Liver (tissue), 9 donors: ENCODE measurements around the gene TMCO5A. TPM values are rescaled to one million over a fixed set of nuclear protein-coding genes. Genes with fewer than 3 reads are reported as not detected.

Source experiments
- DNase-seq: peaks from one replicate; pipeline ENCODE4 v3.0.0-alpha.2; 2017; ENCODE audit warnings: low spot score
- H3K27ac ChIP-seq, 2 donors: one replicate each; pipeline ENCODE4 v1.7.0; 2013; ENCODE audit warnings: inconsistent platforms in 2 of 2, low read length in 2 of 2, control low read depth in 1 of 2, low read depth in 1 of 2, mild to moderate bottlenecking in 1 of 2
- H3K27me3 ChIP-seq, 4 donors: one replicate each; pipeline versions ENCODE4 v1.6.1 to v1.7.0; 2013; ENCODE audit warnings: low read length in 3 of 4, inconsistent platforms in 1 of 4, mild to moderate bottlenecking in 1 of 4, moderate library complexity in 1 of 4; ENCODE audit not compliant: control insufficient read depth in 4 of 4, insufficient read depth in 4 of 4
- H3K36me3 ChIP-seq, 4 donors: one replicate each; pipeline versions ENCODE4 v1.6.1 to v1.7.0; 2013; ENCODE audit warnings: low read length in 3 of 4, mild to moderate bottlenecking in 3 of 4, low read depth in 1 of 4, moderate library complexity in 1 of 4; ENCODE audit not compliant: control insufficient read depth in 4 of 4, insufficient read depth in 3 of 4
- H3K4me1 ChIP-seq, 4 donors: one replicate each; pipeline versions ENCODE4 v1.6.1 to v1.7.0; 2013; ENCODE audit warnings: low read length in 3 of 4, mild to moderate bottlenecking in 3 of 4, moderate library complexity in 1 of 4; ENCODE audit not compliant: control insufficient read depth in 4 of 4, insufficient read depth in 4 of 4
- H3K4me3 ChIP-seq, 3 donors: one replicate each; pipeline versions ENCODE4 v1.6.1 to v1.7.0; 2013; ENCODE audit warnings: low read length in 3 of 3, control low read depth in 1 of 3, low read depth in 1 of 3, mild to moderate bottlenecking in 1 of 3
- H3K9ac ChIP-seq, 2 donors: one replicate each; pipeline ENCODE4 v1.7.0; 2013; ENCODE audit warnings: low read length in 2 of 2, mild to moderate bottlenecking in 2 of 2, moderate library complexity in 2 of 2, control low read depth in 1 of 2, low read depth in 1 of 2
- H3K9me3 ChIP-seq, 4 donors: one replicate each; pipeline versions ENCODE4 v1.6.1 to v1.7.0; 2013; ENCODE audit warnings: low read length in 3 of 4; ENCODE audit not compliant: control insufficient read depth in 4 of 4
- ATF3 ChIP-seq: IDR thresholded peaks from 2 replicates; pipeline ENCODE4 v1.6.1; 2016; ENCODE audit warnings: antibody characterized with exemption
- EGR1 ChIP-seq, 2 donors: IDR thresholded peaks; 2 replicates each; pipeline ENCODE4 v1.6.1; 2016 to 2018; ENCODE audit warnings: antibody characterized with exemption in 2 of 2, low read depth in 2 of 2
- FOXA2 ChIP-seq: IDR thresholded peaks from 2 replicates; pipeline ENCODE4 v1.6.1; 2016; ENCODE audit warnings: antibody characterized with exemption
- HNF4A ChIP-seq, 2 donors: conservative IDR thresholded peaks; 2 replicates each; pipeline ENCODE4 v1.6.1; 2016; ENCODE audit warnings: antibody characterized with exemption in 2 of 2, mild to moderate bottlenecking in 2 of 2
- HNF4G ChIP-seq: IDR thresholded peaks from 2 replicates; pipeline ENCODE4 v1.6.1; 2016; ENCODE audit warnings: antibody characterized with exemption
- RAD21 ChIP-seq, 2 donors: IDR thresholded peaks; 2 replicates each; pipeline ENCODE4 v1.6.1; 2016; ENCODE audit warnings: antibody characterized with exemption in 2 of 2, mild to moderate bottlenecking in 2 of 2
- RXRA ChIP-seq, 2 donors: IDR thresholded peaks; 2 replicates each; pipeline ENCODE4 v1.6.1; 2017 to 2018; ENCODE audit warnings: antibody characterized with exemption in 2 of 2, mild to moderate bottlenecking in 1 of 2
- SP1 ChIP-seq: IDR thresholded peaks from 2 replicates; pipeline ENCODE4 v1.6.1; 2018; ENCODE audit warnings: antibody characterized with exemption, mild to moderate bottlenecking
- TAF1 ChIP-seq: conservative IDR thresholded peaks from 2 replicates; pipeline ENCODE4 v1.6.1; 2016; ENCODE audit warnings: antibody characterized with exemption, mild to moderate bottlenecking
- YY1 ChIP-seq: IDR thresholded peaks from 2 replicates; pipeline ENCODE4 v1.6.1; 2016; ENCODE audit warnings: antibody characterized with exemption, mild to moderate bottlenecking
- WGBS: extraction: QIAGEN DNeasy Blood & Tissue Kit; methylation state at CpG from one replicate; pipeline ENCODE4 v1.1.7; 2013; 5-methylcytosine and 5-hydroxymethylcytosine counted together
- polyA plus RNA-seq, 2 donors: library from polyadenylated mRNA; stranded (reverse) in 1 of 2; unstranded in 1 of 2; fragments of 200-250 nt in 1 of 2; fragments of >200 nt in 1 of 2; fragmentation: Nextera tagmentation in 1 of 2; extraction: Ambion mirVana in 1 of 2; gene quantifications; one replicate each; pipeline versions ENCODE4 v1.2.1 to v1.2.3, GENCODE V29; 2013 to 2015
- total RNA-seq, 2 donors: library from RNA; depleted of rRNA; stranded (reverse); fragments of >200 nt; gene quantifications; one replicate each; pipeline ENCODE4 v1.2.3, GENCODE V29; 2014
- TF ChIP-seq, protein P1 (sequence below): IDR thresholded peaks from 2 replicates; pipeline ENCODE4 v1.6.1; 2016; ENCODE audit warnings: antibody characterized with exemption
- TF ChIP-seq, protein P2 (sequence below): IDR thresholded peaks from 2 replicates; pipeline ENCODE4 v1.6.1; 2016; ENCODE audit warnings: antibody characterized with exemption
- TF ChIP-seq, protein P3 (sequence below): fragments of 150-350 bp; IDR thresholded peaks from 2 replicates; pipeline ENCODE4 v1.5.1; 2017; ENCODE audit warnings: improper control_type of control experiment, low read depth, low read length; ENCODE audit not compliant: missing input control
- donor health status: healthy.
- donor health status: healthy.
- donor health status: healthy.
- donor health status: healthy.
- donor health status: healthy.

TMCO5A gene
- total and polyA plus RNA-seq, 4 donors, result not detected

- no peaks in the 10 kb centered on the region for H3K36me3 ChIP-seq
- H3K4me3 ChIP-seq, result no peak overlapping the region
- TF ChIP-seq, protein P1, sequence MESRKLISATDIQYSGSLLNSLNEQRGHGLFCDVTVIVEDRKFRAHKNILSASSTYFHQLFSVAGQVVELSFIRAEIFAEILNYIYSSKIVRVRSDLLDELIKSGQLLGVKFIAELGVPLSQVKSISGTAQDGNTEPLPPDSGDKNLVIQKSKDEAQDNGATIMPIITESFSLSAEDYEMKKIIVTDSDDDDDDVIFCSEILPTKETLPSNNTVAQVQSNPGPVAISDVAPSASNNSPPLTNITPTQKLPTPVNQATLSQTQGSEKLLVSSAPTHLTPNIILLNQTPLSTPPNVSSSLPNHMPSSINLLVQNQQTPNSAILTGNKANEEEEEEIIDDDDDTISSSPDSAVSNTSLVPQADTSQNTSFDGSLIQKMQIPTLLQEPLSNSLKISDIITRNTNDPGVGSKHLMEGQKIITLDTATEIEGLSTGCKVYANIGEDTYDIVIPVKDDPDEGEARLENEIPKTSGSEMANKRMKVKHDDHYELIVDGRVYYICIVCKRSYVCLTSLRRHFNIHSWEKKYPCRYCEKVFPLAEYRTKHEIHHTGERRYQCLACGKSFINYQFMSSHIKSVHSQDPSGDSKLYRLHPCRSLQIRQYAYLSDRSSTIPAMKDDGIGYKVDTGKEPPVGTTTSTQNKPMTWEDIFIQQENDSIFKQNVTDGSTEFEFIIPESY, result no peak
- TF ChIP-seq TAF1, result no peak
- TF ChIP-seq SP1, result no peak
- TF ChIP-seq ATF3, result no peak
- no peak for TF ChIP-seq RXRA (IDR thresholded peaks at IDR 0.05)
- TF ChIP-seq, protein P2, sequence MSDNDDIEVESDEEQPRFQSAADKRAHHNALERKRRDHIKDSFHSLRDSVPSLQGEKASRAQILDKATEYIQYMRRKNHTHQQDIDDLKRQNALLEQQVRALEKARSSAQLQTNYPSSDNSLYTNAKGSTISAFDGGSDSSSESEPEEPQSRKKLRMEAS, result no peak
- TF ChIP-seq HNF4G, result no peak
- no peak for TF ChIP-seq HNF4A (conservative IDR thresholded peaks at IDR 0.05)
- no peak for TF ChIP-seq EGR1 (IDR thresholded peaks at IDR 0.05; ENCODE audit: low read depth in 2 of 2)
- TF ChIP-seq YY1, result no peak
- no peak for TF ChIP-seq FOXA2
- TF ChIP-seq, protein P3, sequence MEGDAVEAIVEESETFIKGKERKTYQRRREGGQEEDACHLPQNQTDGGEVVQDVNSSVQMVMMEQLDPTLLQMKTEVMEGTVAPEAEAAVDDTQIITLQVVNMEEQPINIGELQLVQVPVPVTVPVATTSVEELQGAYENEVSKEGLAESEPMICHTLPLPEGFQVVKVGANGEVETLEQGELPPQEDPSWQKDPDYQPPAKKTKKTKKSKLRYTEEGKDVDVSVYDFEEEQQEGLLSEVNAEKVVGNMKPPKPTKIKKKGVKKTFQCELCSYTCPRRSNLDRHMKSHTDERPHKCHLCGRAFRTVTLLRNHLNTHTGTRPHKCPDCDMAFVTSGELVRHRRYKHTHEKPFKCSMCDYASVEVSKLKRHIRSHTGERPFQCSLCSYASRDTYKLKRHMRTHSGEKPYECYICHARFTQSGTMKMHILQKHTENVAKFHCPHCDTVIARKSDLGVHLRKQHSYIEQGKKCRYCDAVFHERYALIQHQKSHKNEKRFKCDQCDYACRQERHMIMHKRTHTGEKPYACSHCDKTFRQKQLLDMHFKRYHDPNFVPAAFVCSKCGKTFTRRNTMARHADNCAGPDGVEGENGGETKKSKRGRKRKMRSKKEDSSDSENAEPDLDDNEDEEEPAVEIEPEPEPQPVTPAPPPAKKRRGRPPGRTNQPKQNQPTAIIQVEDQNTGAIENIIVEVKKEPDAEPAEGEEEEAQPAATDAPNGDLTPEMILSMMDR, result no peak
- no peak for TF ChIP-seq RAD21 (IDR thresholded peaks at IDR 0.05)
- no peak overlapping the region for H3K9ac ChIP-seq
- H3K27ac ChIP-seq, result no peak overlapping the region
- H3K4me1 ChIP-seq, result peaks cover 1 to 12% (median 3%) of the 10 kb centered on the region in 4 donors
- H3K9me3 ChIP-seq, result no peaks in the 10 kb centered on the region
- WGBS, result 91% methylated on average over 4 of the region's 4 CpGs
- DNase-seq, result no peak
- H3K27me3 ChIP-seq, result no peaks in the 10 kb centered on the region
Measured at GRCh38 chr15:37888356-37888755, 46.1 kb upstream of the TMCO5A start.

DNA sequence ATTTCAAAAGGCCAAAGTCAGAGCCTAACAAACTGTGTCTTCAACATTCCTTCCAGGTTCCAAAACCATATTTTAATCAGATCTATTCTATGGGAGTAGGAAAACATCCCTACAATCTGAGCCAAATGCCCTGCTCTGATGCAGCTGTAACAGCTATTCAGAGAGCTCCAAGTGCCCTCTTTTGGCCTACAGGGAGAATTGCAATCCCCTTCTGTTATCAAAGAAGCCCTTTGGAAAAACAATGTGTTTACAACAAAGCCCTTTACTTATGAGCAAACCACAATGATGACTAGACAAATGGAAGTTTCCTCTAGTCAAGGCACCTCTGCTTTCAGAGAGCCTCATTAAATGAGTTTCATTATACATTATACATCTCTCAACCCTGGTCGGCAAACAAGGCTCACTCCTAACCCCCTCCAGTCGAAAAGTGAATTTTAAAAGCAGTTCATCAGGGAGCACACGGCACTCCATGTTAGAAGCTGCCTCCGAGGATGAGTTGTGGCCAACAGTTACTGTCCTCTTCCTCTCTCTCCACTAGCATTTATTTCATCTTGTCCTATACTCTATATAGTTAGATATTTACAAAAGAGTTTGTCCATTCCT lies 42.6 kb upstream of the TMCO5A start:
- Histone ChIP-seq H3K4me1 (peaks cover 0 to 15% (median 3%) of the 10 kb centered on the region in 4 donors), H3K9me3 (no peaks in the 10 kb centered on the region), H3K4me3 (no peak overlapping the region), H3K36me3 (no peaks in the 10 kb centered on the region), H3K9ac (no peak overlapping the region), H3K27me3 (no peaks in the 10 kb centered on the region), H3K27ac (no peak overlapping the region)
- no peak for DNase-seq
- 52% methylated on average over 4 of the region's 4 CpGs for WGBS
- TF ChIP-seq, protein P3, result peak; percentile 84
- TF ChIP-seq HNF4G (no peak), EGR1 (IDR thresholded peaks at IDR 0.05; ENCODE audit: low read depth in 2 of 2) (no peak), RAD21 (IDR thresholded peaks at IDR 0.05) (peak; percentile 89 to 91)
- TF ChIP-seq, protein P2, result no peak
